Heart left ventricle (tissue), 13 donors: ENCODE data around the gene JPH2.

Experiments
- CTCF ChIP-seq, 12 donors: fragments of 200-600 bp; sonication (generic) in 4 of 12; IDR thresholded peaks; one replicate each; pipeline versions ENCODE4 v1.5.0 to v1.8.0; 2018 to 2022; ENCODE audit warnings: antibody characterized with exemption in 12 of 12, mild to moderate bottlenecking in 5 of 12
- POLR2A ChIP-seq, 2 donors: fragments of 450-650 bp; IDR thresholded peaks; one replicate each; pipeline ENCODE4 v1.6.1; 2017; ENCODE audit warnings: antibody characterized with exemption in 2 of 2, mild to moderate bottlenecking in 2 of 2, moderate library complexity in 2 of 2
- donor health status: ischemic (EF 13 %, LVEDD 7.1; RV severe dilation, severe dysfunction).
- donor health status: DM: no; HTN: yes; CAD: no.
- donor health status: DM: no; HTN: no; CAD: no.
- donor health status: ischemic (EF 25% LVEDD 6.9; RV normal size, moderate dysfunction).
- donor health status: ischemic (EF 25% LVEDD 5.7; RV mildly dilated, moderate dysfunction).
- donor health status: ischemic (EF 35%, LVEDD 5.7; RV mildly dilated, moderate dysfunction).
- donor health status: nonischemic (EF 11% LVEDD 7.7; RV severe dilation, severe dysfunction).
- donor health status: DM: yes; HTN: yes; CAD: no.
- donor health status: PGD.
- donor health status: ischemic (EF 29% LVEDD 5.4; RV normal size, mild dysfunction).
- donor health status: nonischemic (EF 23%, LVEDD 6.1; RV moderate dilation, normal function).

DNA sequence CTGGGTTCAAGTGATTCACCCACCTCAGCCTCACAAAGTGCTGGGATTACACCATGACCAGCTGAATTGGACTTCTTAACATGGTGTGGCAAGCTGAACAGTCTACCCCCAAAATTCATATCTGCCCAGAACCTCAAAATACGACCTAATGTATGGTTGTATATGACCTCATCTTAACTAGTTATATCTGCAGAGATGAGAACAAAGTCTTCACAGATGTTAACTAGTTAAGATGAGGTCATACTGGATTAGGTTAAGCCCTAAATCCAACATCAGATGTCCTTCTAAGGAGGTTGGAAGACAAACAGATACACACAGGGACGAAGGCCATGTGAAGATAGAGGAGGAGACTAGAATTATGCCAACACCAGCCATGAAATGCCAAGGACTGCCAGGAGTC, 102.5 kb downstream of the JPH2 start:
- TF ChIP-seq POLR2A (IDR thresholded peaks at IDR 0.05) (no peak), CTCF (IDR thresholded peaks at IDR 0.05) (no peak)
